Measurements from ENCODE around the gene NINL.
"Not testable (repeated sequence)": the region's sequence is repeated elsewhere in the genome, so short reads cannot be mapped to it uniquely, and the experiment has no call there.

The NINL gene

GRCh38 chr20:25551413-25552215 lies 33.7 kb downstream of the NINL start:
- DNase-seq (ENCODE audit: low spot score) = no peak

GRCh38 chr20:25550645-25551337 lies 34.5 kb downstream of the NINL start:
- DNase-seq (ENCODE audit: low spot score) = not testable (repeated sequence)

- DNase-seq (ENCODE audit: low spot score) = no peak
These were observed 35.4 kb downstream of the NINL start for GRCh38 chr20:25549843-25550477.

GRCh38 chr20:25549172-25549773 lies 36.1 kb downstream of the NINL start:
- no peak for DNase-seq (ENCODE audit: low spot score)

GRCh38 chr20:25548613-25549086 lies 36.7 kb downstream of the NINL start:
- DNase-seq (ENCODE audit: low spot score) = no peak

GRCh38 chr20:25547999-25548398 lies 37.3 kb downstream of the NINL start:
- DNase-seq (ENCODE audit: low spot score) = no peak

GRCh38 chr20:25547063-25547462 lies 38.3 kb downstream of the NINL start:
- no peak for DNase-seq (ENCODE audit: low spot score)

GRCh38 chr20:25546048-25546447 lies 39.3 kb downstream of the NINL start:
- DNase-seq (ENCODE audit: low spot score) = no peak

- DNase-seq (ENCODE audit: low spot score) = no peak
These were observed 40.2 kb downstream of the NINL start for GRCh38 chr20:25545171-25545570.

GRCh38 chr20:25544734-25545133 lies 40.6 kb downstream of the NINL start:
- no peak for DNase-seq (ENCODE audit: low spot score)

- DNase-seq (ENCODE audit: low spot score) = no peak
These were observed 41.0 kb downstream of the NINL start for GRCh38 chr20:25544311-25544710.

- no peak for DNase-seq (ENCODE audit: low spot score)
These were observed 42.3 kb downstream of the NINL start for GRCh38 chr20:25543068-25543467.

- no peak for DNase-seq (ENCODE audit: low spot score)
These were observed 43.7 kb downstream of the NINL start for GRCh38 chr20:25541676-25542075.

- peak; percentile 66 for DNase-seq (ENCODE audit: low spot score)
These were observed 45.3 kb downstream of the NINL start for GRCh38 chr20:25539742-25540672.

GRCh38 chr20:25538838-25539665 lies 46.3 kb downstream of the NINL start:
- DNase-seq (ENCODE audit: low spot score) = no peak

GRCh38 chr20:25537890-25538289 lies 47.4 kb downstream of the NINL start:
- DNase-seq (ENCODE audit: low spot score) = no peak

- DNase-seq (ENCODE audit: low spot score) = no peak
These were observed 49.6 kb downstream of the NINL start for GRCh38 chr20:25535762-25536161.

- DNase-seq (ENCODE audit: low spot score) = no peak
These were observed 50.5 kb downstream of the NINL start for GRCh38 chr20:25534845-25535244.

GRCh38 chr20:25533920-25534700 lies 51.2 kb downstream of the NINL start:
- DNase-seq (ENCODE audit: low spot score) = no peak

- no peak for DNase-seq (ENCODE audit: low spot score)
These were observed 52.4 kb downstream of the NINL start for GRCh38 chr20:25532971-25533391.
